22Rv1 (cell line): ENCODE results near the gene CLSTN3.

Experiments used
- H3K27ac ChIP-seq: fragments of 450-650 bp; 2 replicates; pipeline ENCODE4 v1.5.1; 2017
- CTCF ChIP-seq: fragments of 450-650 bp; IDR thresholded peaks from 2 replicates; pipeline ENCODE4 v1.5.1; 2017; ENCODE audit warnings: mild to moderate bottlenecking
- ZFX ChIP-seq: fragments of 450-650 bp; IDR thresholded peaks from 2 replicates; pipeline ENCODE4 v1.6.1; 2017; ENCODE audit warnings: antibody characterized with exemption, borderline replicate concordance

CLSTN3 gene

GRCh38 chr12:7128681-7129286 is 1.4 kb upstream of the CLSTN3 start, which contains the start of gene RBP5:
Gene RBP5 (minus strand): TSS chr12:7128889. CDS start chr12:7128775, 114 bp downstream.
- H3K27ac ChIP-seq = no peak within 1 kb of the TSS
- TF ChIP-seq CTCF (no peak), ZFX (no peak)

- H3K27ac ChIP-seq = no peak overlapping the region
- TF ChIP-seq ZFX = no peak
- no peak for TF ChIP-seq CTCF
Observed at GRCh38 chr12:7129287-7129871, 792 bp upstream of the CLSTN3 start.

GRCh38 chr12:7130701-7131501 is 730 bp downstream of the CLSTN3 start:
- no peak overlapping the region for H3K27ac ChIP-seq
- peak; percentile 20; the same call in 1 of the 2 replicates for TF ChIP-seq CTCF
- no peak for TF ChIP-seq ZFX

GRCh38 chr12:7131502-7131866 is 1.3 kb downstream of the CLSTN3 start:
- TF ChIP-seq ZFX (no peak), CTCF (no peak)
- no peak overlapping the region for H3K27ac ChIP-seq

DNA sequence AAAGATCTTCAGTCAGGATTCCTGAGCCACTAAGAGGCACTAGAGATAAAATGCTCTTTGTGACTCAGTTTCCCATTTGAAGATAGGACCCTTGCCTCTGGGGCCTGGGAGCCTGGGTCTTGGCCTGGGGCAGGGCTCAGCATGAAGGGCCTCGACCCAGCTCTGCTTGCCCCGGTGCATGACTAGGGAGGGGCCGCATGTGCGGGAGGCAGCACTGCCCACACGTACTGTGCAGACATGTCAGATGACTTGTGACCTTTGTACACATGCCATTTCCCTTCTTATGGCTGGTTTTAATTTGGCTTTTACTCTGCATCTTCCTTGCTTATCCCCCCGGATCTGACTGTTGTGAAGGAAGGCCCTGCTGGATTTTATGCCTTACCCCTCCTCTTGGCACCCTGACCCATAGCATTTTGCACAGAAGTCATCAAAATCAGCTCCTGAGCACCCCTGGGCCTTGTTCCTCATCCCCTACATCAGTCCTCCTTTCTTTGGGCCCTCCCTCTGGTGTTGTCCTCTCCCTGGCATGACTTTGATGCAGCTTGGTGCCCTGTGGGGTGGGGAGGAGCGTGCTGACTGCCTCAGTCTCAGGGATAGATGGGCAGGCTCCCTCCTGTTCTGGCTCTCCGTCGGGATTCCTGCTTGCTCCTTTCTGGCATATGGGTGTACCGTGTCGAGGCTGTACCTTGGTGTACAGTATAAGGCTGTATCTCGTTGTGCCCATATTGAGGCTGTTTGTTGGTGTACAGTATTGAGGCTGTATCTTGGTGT is 4.4 kb downstream of the CLSTN3 start:
- no peak overlapping the region for H3K27ac ChIP-seq
- no peak for TF ChIP-seq CTCF
- TF ChIP-seq ZFX = no peak

GRCh38 chr12:7136071-7136470 is 5.9 kb downstream of the CLSTN3 start:
- TF ChIP-seq ZFX (no peak), CTCF (no peak)
- no peak overlapping the region for H3K27ac ChIP-seq
